ENCODE results near the gene CAMTA1.

- TF ChIP-seq CTCF (IDR thresholded peaks at IDR 0.05) (no peak), POLR2A (IDR thresholded peaks at IDR 0.05) (no peak)
Measured at GRCh38 chr1:7079637-7080036, 294.4 kb downstream of the CAMTA1 start.

Data from stomach (tissue), 4 donors.